ENCODE measurements around the gene TIE1. TPM values are rescaled to one million over a fixed set of nuclear protein-coding genes. Genes with fewer than 3 reads are reported as not detected.

The TIE1 gene
- polyA plus RNA-seq: 18.7 TPM
- long read RNA-seq, donor 1: 0 reads
- long read RNA-seq, donor 2: 0 reads
- long read RNA-seq, donor 3: 0 reads
- long read RNA-seq, donor 4: 0 reads
- long read RNA-seq, donor 5, partial matches to known transcripts: 5 of 7 reads
- long read RNA-seq, donor 5, other reads (novel, unspliced or antisense): 0 of 7 reads
- long read RNA-seq, donor 6, partial matches to known transcripts: 13 of 13 reads
- long read RNA-seq, donor 6, other reads (novel, unspliced or antisense): 0 of 13 reads
- long read RNA-seq, donor 7, partial matches to known transcripts: 0 of 3 reads
- long read RNA-seq, donor 7, other reads (novel, unspliced or antisense): 0 of 3 reads
- long read RNA-seq, donor 8: 0 reads
- long read RNA-seq, donor 9: 0 reads
- long read RNA-seq, donor 10, partial matches to known transcripts: 0 of 3 reads
- long read RNA-seq, donor 10, other reads (novel, unspliced or antisense): 0 of 3 reads
- long read RNA-seq, donor 11, partial matches to known transcripts: 0 of 1 reads
- long read RNA-seq, donor 11, other reads (novel, unspliced or antisense): 0 of 1 reads

- WGBS (ENCODE audit: insufficient coverage, low lambda C conversion rate): 67% methylated on average over 1 of the region's 10 CpGs
- no peak within 1 kb of the TSS for H3K27ac ChIP-seq (ENCODE audit: low read length)
- DNase-seq: no peak
- H3K4me1 ChIP-seq (ENCODE audit: control insufficient read depth, insufficient read depth, low read length): peaks cover 15% of the 10 kb centered on the region
- no peaks in the 10 kb centered on the region for H3K36me3 ChIP-seq (ENCODE audit: control insufficient read depth, insufficient read depth, low read length)
- H3K9me3 ChIP-seq (ENCODE audit: control insufficient read depth, low read depth, low read length): no peaks in the 10 kb centered on the region
- no peak within 1 kb of the TSS for H3K4me3 ChIP-seq (ENCODE audit: low read length)
- no peaks in the 10 kb centered on the region for H3K27me3 ChIP-seq (ENCODE audit: control insufficient read depth, insufficient read depth, low read length)
These were observed at the start of gene TIE1 for GRCh38 chr1:43300378-43301094. TIE1 (plus strand) TSS chr1:43300982; CDS start chr1:43301072, 90 bp downstream.

GRCh38 chr1:43251024-43251423, 49.8 kb upstream of the TIE1 start:
- H3K9me3 ChIP-seq (ENCODE audit: control insufficient read depth, low read depth, low read length): no peaks in the 10 kb centered on the region
- 100% methylated on average over 1 of the region's 5 CpGs for WGBS (ENCODE audit: insufficient coverage, low lambda C conversion rate)

DNA sequence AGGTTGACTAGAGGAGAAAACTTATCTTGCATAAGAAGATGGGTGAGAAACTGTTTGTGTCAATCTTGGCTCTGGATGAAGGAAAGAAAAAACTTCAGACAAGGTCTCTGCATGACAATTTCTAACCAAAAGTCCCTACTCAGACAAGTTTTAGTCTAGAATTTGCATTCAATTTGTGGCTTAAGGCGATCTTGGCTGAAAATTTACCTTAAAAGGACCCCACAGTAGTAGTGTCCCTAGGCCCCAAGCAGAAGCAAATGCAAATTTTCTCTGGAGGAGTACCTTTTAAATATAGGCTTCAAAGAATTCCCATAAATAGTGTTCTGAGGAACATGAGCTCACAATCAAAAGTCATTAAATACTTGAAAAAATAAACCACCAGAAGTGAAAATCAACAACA, 48.6 kb upstream of the TIE1 start:
- no peaks in the 10 kb centered on the region for H3K36me3 ChIP-seq (ENCODE audit: control insufficient read depth, insufficient read depth, low read length)
- WGBS (ENCODE audit: insufficient coverage, low lambda C conversion rate): no CpG with 5 or more reads among the region's 1 CpG
- no peak overlapping the region for H3K27ac ChIP-seq (ENCODE audit: low read length)
- H3K4me1 ChIP-seq (ENCODE audit: control insufficient read depth, insufficient read depth, low read length): no peaks in the 10 kb centered on the region
- DNase-seq: no peak
- no peaks in the 10 kb centered on the region for H3K27me3 ChIP-seq (ENCODE audit: control insufficient read depth, insufficient read depth, low read length)
- no peak overlapping the region for H3K4me3 ChIP-seq (ENCODE audit: low read length)
- H3K9me3 ChIP-seq (ENCODE audit: control insufficient read depth, low read depth, low read length): no peaks in the 10 kb centered on the region

More at GRCh38 chr1:43251024-43251423, 49.8 kb upstream of the TIE1 start:
- DNase-seq: no peak
- Histone ChIP-seq H3K36me3 (ENCODE audit: control insufficient read depth, insufficient read depth, low read length) (no peaks in the 10 kb centered on the region), H3K4me3 (ENCODE audit: low read length) (no peak overlapping the region), H3K4me1 (ENCODE audit: control insufficient read depth, insufficient read depth, low read length) (no peaks in the 10 kb centered on the region), H3K27me3 (ENCODE audit: control insufficient read depth, insufficient read depth, low read length) (no peaks in the 10 kb centered on the region), H3K27ac (ENCODE audit: low read length) (no peak overlapping the region)

- no CpG with 5 or more reads among the region's 4 CpGs for WGBS (ENCODE audit: insufficient coverage, low lambda C conversion rate)
These were observed 47.6 kb upstream of the TIE1 start for GRCh38 chr1:43253173-43253572.

DNA sequence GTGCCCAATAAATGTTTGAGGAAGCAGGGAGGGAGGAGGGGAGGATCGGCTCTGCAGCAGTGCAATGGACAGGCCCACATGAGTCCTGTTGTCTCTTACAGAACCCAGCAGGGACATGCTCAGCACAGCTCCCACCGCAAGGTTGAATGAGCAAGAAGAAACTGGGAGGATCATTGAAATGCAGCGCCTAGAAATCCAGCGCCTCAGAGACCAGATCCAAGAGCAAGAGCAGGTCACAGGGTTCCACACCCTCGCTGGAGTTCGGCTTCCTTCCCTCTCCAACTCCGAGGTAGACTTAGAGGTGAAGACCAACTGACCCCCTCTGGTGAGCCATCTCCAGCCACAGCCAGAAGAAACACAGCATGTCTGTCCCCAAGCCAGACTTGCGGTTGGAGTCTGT, 46.9 kb upstream of the TIE1 start:
- no peak overlapping the region for H3K4me3 ChIP-seq (ENCODE audit: low read length)
- no peak for DNase-seq
- no peaks in the 10 kb centered on the region for H3K27me3 ChIP-seq (ENCODE audit: control insufficient read depth, insufficient read depth, low read length)
- H3K36me3 ChIP-seq (ENCODE audit: control insufficient read depth, insufficient read depth, low read length): no peaks in the 10 kb centered on the region
- WGBS (ENCODE audit: insufficient coverage, low lambda C conversion rate): no CpG with 5 or more reads among the region's 8 CpGs
- H3K4me1 ChIP-seq (ENCODE audit: control insufficient read depth, insufficient read depth, low read length): no peaks in the 10 kb centered on the region
- no peak overlapping the region for H3K27ac ChIP-seq (ENCODE audit: low read length)
- H3K9me3 ChIP-seq (ENCODE audit: control insufficient read depth, low read depth, low read length): no peaks in the 10 kb centered on the region

More at GRCh38 chr1:43253173-43253572, 47.6 kb upstream of the TIE1 start:
- no peak for DNase-seq
- no peaks in the 10 kb centered on the region for H3K27me3 ChIP-seq (ENCODE audit: control insufficient read depth, insufficient read depth, low read length)
- H3K4me3 ChIP-seq (ENCODE audit: low read length): no peak overlapping the region
- H3K27ac ChIP-seq (ENCODE audit: low read length): no peak overlapping the region
- H3K36me3 ChIP-seq (ENCODE audit: control insufficient read depth, insufficient read depth, low read length): no peaks in the 10 kb centered on the region
- H3K9me3 ChIP-seq (ENCODE audit: control insufficient read depth, low read depth, low read length): no peaks in the 10 kb centered on the region
- no peaks in the 10 kb centered on the region for H3K4me1 ChIP-seq (ENCODE audit: control insufficient read depth, insufficient read depth, low read length)

DNA sequence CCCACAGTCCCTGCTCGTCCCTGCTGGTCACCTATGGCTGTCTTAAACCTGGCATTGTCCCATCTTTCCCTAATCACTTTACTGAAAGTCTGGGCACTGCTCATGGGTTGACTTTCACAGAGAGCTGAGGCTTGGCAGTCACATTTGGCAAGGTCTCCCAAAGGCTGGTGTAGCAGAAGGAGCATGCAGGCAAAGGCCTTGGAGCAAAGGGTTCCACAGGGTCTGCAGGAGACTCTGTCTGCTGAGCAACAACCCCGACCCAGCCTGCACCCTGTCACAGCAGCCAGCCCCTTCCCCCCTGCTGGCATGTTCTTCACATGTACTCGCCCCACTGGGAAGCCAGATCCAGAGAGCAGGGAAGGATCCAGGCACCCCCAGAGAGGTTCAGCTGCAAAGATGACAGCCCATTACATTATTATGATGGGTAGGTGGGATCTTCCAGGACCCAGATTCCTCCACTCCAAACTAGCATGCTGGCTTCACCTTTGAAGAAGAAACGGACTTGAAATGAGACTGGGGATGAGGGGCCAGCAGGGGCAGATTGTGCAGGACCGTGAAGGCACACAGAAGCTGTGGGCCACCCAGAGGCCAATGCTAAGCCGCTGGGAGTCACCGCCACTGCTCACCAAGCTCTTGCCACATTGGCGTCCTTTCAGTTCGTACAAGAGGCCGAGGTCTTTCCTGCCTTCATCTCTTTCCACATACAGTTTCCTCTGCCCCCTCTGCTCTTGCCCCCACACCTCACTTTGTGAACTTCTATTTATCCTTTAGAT, 45.2 kb upstream of the TIE1 start:
- DNase-seq: no peak
- no CpG with 5 or more reads among the region's 10 CpGs for WGBS (ENCODE audit: insufficient coverage, low lambda C conversion rate)
- H3K27me3 ChIP-seq (ENCODE audit: control insufficient read depth, insufficient read depth, low read length): no peaks in the 10 kb centered on the region
- H3K4me1 ChIP-seq (ENCODE audit: control insufficient read depth, insufficient read depth, low read length): no peaks in the 10 kb centered on the region
- no peaks in the 10 kb centered on the region for H3K36me3 ChIP-seq (ENCODE audit: control insufficient read depth, insufficient read depth, low read length)
- no peaks in the 10 kb centered on the region for H3K9me3 ChIP-seq (ENCODE audit: control insufficient read depth, low read depth, low read length)
- H3K27ac ChIP-seq (ENCODE audit: low read length): no peak overlapping the region
- no peak overlapping the region for H3K4me3 ChIP-seq (ENCODE audit: low read length)

DNA sequence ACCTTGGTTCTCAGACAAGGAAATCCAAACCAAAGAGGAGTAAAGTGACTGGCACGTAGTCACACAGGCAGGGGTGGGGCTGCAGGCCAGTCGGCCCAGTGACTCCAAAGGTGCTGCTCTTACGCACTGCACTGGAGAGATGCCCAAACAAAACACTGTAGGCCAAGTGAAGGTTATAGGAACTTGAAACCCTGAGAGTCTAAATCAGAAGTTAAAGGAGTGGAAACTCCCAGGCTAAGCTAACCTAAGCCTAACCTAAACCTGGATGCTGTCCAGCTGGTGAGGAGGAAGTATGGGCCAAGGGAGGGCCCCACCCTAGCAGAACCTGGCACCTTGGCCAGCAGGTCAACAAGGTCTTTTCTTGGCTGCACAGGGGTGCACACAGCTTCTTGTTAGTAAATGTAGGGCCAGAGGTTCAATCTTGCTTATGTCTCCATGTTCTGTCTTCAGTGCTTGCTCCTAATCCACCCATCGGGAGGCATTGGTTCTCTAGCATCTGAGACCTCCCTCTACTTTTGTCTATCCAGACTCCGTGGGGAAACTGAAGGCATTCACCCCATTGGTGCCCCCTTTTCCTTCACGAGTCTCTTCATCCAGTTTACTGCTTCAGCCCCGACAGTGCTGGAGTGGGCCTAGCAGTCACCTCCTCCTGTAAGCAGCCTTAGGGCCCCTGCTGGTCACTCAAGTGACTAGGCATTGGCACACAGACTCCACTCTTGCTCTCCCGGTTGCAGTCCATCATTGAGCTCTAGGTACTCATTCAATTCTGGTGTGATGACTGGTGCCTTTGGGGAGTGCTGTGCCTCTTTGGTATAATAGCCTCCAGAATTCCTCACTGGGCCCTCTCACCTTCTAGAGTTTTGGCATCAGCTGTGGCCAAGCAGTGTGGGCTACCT, 43.9 kb upstream of the TIE1 start:
- Histone ChIP-seq H3K9me3 (ENCODE audit: control insufficient read depth, low read depth, low read length) (no peaks in the 10 kb centered on the region), H3K4me3 (ENCODE audit: low read length) (no peak overlapping the region), H3K27me3 (ENCODE audit: control insufficient read depth, insufficient read depth, low read length) (no peaks in the 10 kb centered on the region), H3K4me1 (ENCODE audit: control insufficient read depth, insufficient read depth, low read length) (no peaks in the 10 kb centered on the region), H3K27ac (ENCODE audit: low read length) (no peak overlapping the region), H3K36me3 (ENCODE audit: control insufficient read depth, insufficient read depth, low read length) (no peaks in the 10 kb centered on the region)
- no peak for DNase-seq
- no CpG with 5 or more reads among the region's 8 CpGs for WGBS (ENCODE audit: insufficient coverage, low lambda C conversion rate)

DNA sequence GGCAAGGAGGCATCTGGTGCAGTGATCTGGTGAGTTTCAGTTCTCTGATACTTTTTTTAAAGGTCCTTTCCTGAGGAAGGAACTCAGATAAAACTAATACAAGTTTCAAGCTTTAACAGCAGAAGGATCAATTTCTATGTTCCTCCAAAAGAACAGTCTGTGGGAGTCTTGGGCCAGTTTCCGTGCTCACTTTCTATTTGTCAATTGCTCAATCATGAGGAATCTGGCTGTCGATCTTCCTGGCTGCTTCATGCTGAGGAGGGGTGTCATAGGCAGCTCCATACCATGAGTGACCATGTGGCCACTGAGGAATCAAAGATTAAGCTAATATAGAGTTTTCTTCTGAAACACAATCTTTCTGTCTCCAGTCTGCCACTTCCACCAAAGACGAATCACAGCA, 42.4 kb upstream of the TIE1 start:
- WGBS (ENCODE audit: insufficient coverage, low lambda C conversion rate): no CpG with 5 or more reads among the region's 3 CpGs
- DNase-seq: no peak
- H3K4me1 ChIP-seq (ENCODE audit: control insufficient read depth, insufficient read depth, low read length): no peaks in the 10 kb centered on the region
- no peak overlapping the region for H3K4me3 ChIP-seq (ENCODE audit: low read length)
- no peaks in the 10 kb centered on the region for H3K27me3 ChIP-seq (ENCODE audit: control insufficient read depth, insufficient read depth, low read length)
- H3K9me3 ChIP-seq (ENCODE audit: control insufficient read depth, low read depth, low read length): no peaks in the 10 kb centered on the region
- H3K27ac ChIP-seq (ENCODE audit: low read length): no peak overlapping the region
- no peaks in the 10 kb centered on the region for H3K36me3 ChIP-seq (ENCODE audit: control insufficient read depth, insufficient read depth, low read length)

- Histone ChIP-seq H3K4me1 (ENCODE audit: control insufficient read depth, insufficient read depth, low read length) (peaks cover 24% of the 10 kb centered on the region), H3K27me3 (ENCODE audit: control insufficient read depth, insufficient read depth, low read length) (no peaks in the 10 kb centered on the region), H3K4me3 (ENCODE audit: low read length) (no peak overlapping the region), H3K9me3 (ENCODE audit: control insufficient read depth, low read depth, low read length) (no peaks in the 10 kb centered on the region), H3K36me3 (ENCODE audit: control insufficient read depth, insufficient read depth, low read length) (no peaks in the 10 kb centered on the region), H3K27ac (ENCODE audit: low read length) (no peak overlapping the region)
- DNase-seq: no peak
- WGBS (ENCODE audit: insufficient coverage, low lambda C conversion rate): 100% methylated on average over 1 of the region's 4 CpGs
These were observed 35.4 kb upstream of the TIE1 start for GRCh38 chr1:43265431-43265830.
